RWPE2 (cell line): Measurements from ENCODE around the gene PRODH.
"Not testable (repeated sequence)": the region's sequence is repeated elsewhere in the genome, so short reads cannot be mapped to it uniquely, and the experiment has no call there.

Experiments
- ATAC-seq: fragments of 200-7000 bp; cut with Tn5 transposase; 3 replicates; pipeline ENCODE4 v1.9.1; 2021; ENCODE audit warnings: low read depth
- DNase-seq: peaks from one replicate; pipeline ENCODE4 v3.0.0-alpha.2; 2020; ENCODE audit warnings: low spot score
- H3K27ac ChIP-seq: fragments of 450-650 bp; 2 replicates; pipeline ENCODE4 v1.5.1; 2017; ENCODE audit warnings: mild to moderate bottlenecking; ENCODE audit not compliant: poor library complexity, severe bottlenecking
- H3K27me3 ChIP-seq: fragments of 250-450 bp; sonication (Bioruptor Pico); 2 replicates; pipeline ENCODE4 v1.5.1; 2021; ENCODE audit warnings: mild to moderate bottlenecking, moderate library complexity; ENCODE audit not compliant: insufficient read depth, poor library complexity, severe bottlenecking
- H3K36me3 ChIP-seq: fragments of 250-450 bp; sonication (Bioruptor Pico); 2 replicates; pipeline ENCODE4 v1.5.1; 2020; ENCODE audit warnings: low read depth, mild to moderate bottlenecking, moderate library complexity
- H3K4me1 ChIP-seq: fragments of 250-450 bp; sonication (Bioruptor Pico); 2 replicates; pipeline ENCODE4 v1.5.1; 2021; ENCODE audit warnings: mild to moderate bottlenecking, moderate library complexity; ENCODE audit not compliant: insufficient read depth, poor library complexity, severe bottlenecking
- H3K4me3 ChIP-seq: fragments of 250-450 bp; sonication (Bioruptor Pico); 2 replicates; pipeline ENCODE4 v1.5.1; 2021; ENCODE audit warnings: mild to moderate bottlenecking, moderate library complexity; ENCODE audit not compliant: severe bottlenecking
- H3K9me3 ChIP-seq: fragments of 250-450 bp; sonication (Bioruptor Pico); 2 replicates; pipeline ENCODE4 v1.5.1; 2021; ENCODE audit warnings: mild to moderate bottlenecking, moderate library complexity; ENCODE audit not compliant: severe bottlenecking
- TF ChIP-seq, protein P1 (sequence below): fragments of 450-650 bp; IDR thresholded peaks from one replicate; pipeline ENCODE4 v1.5.1; 2017; ENCODE audit warnings: mild to moderate bottlenecking, moderate library complexity; ENCODE audit not compliant: poor library complexity, severe bottlenecking

Gene PRODH

GRCh38 chr22:18971321-18971751 lies 35.2 kb upstream of the PRODH start:
- no peak for ATAC-seq
- Histone ChIP-seq H3K4me1 (no peaks in the 10 kb centered on the region), H3K9me3 (no peaks in the 10 kb centered on the region), H3K27ac (no peak overlapping the region), H3K36me3 (no peaks in the 10 kb centered on the region), H3K4me3 (peak overlapping the region; percentile 85), H3K27me3 (no peaks in the 10 kb centered on the region)
- no peak for DNase-seq
- TF ChIP-seq, protein P1, sequence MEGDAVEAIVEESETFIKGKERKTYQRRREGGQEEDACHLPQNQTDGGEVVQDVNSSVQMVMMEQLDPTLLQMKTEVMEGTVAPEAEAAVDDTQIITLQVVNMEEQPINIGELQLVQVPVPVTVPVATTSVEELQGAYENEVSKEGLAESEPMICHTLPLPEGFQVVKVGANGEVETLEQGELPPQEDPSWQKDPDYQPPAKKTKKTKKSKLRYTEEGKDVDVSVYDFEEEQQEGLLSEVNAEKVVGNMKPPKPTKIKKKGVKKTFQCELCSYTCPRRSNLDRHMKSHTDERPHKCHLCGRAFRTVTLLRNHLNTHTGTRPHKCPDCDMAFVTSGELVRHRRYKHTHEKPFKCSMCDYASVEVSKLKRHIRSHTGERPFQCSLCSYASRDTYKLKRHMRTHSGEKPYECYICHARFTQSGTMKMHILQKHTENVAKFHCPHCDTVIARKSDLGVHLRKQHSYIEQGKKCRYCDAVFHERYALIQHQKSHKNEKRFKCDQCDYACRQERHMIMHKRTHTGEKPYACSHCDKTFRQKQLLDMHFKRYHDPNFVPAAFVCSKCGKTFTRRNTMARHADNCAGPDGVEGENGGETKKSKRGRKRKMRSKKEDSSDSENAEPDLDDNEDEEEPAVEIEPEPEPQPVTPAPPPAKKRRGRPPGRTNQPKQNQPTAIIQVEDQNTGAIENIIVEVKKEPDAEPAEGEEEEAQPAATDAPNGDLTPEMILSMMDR, result no peak

DNA sequence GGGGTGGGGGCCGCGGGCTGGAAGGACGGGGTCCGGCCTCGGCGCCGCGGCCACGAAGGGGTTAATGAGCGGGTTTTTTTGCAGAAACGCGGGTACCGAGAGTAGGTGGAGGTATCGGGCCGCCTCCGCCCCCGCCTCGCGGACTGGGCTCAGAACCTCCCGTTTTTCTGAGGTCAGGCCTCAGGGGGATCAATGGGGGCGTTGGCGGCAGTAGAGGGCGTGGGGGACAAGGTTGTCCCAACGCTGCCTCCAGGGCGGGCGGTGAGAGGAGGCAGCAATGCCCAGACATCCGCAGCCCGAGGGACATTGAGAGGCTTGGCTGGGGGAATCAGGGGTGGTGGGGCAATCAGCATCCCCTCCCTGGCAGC lies 34.8 kb upstream of the PRODH start:
- no peaks in the 10 kb centered on the region for H3K9me3 ChIP-seq
- no peaks in the 10 kb centered on the region for H3K27me3 ChIP-seq
- DNase-seq, result no peak
- H3K36me3 ChIP-seq, result no peaks in the 10 kb centered on the region
- peak overlapping the region; percentile 85 for H3K4me3 ChIP-seq
- ATAC-seq, result no peak
- H3K27ac ChIP-seq, result no peak overlapping the region
- TF ChIP-seq, protein P1, result no peak
- no peaks in the 10 kb centered on the region for H3K4me1 ChIP-seq

- Histone ChIP-seq H3K4me3 (peak overlapping the region; percentile 85), H3K27me3 (no peaks in the 10 kb centered on the region), H3K27ac (no peak overlapping the region), H3K36me3 (no peaks in the 10 kb centered on the region), H3K4me1 (no peaks in the 10 kb centered on the region), H3K9me3 (no peaks in the 10 kb centered on the region)
- peak; percentile 50 for ATAC-seq
- no peak for DNase-seq
- TF ChIP-seq, protein P1, result no peak
Measured at GRCh38 chr22:18970176-18970947, 34.3 kb upstream of the PRODH start.

- H3K27me3 ChIP-seq, H3K9me3 ChIP-seq, H3K4me1 ChIP-seq, H3K36me3 ChIP-seq, ATAC-seq, H3K4me3 ChIP-seq, H3K27ac ChIP-seq, DNase-seq: not testable (repeated sequence)
Measured at GRCh38 chr22:18969158-18969942, 33.3 kb upstream of the PRODH start.

GRCh38 chr22:18968011-18968749 lies 32.1 kb upstream of the PRODH start:
- ATAC-seq (peak; percentile 40), DNase-seq (no peak)
- Histone ChIP-seq H3K27me3 (no peaks in the 10 kb centered on the region), H3K36me3 (no peaks in the 10 kb centered on the region), H3K4me3 (no peak overlapping the region), H3K27ac (no peak overlapping the region), H3K9me3 (no peaks in the 10 kb centered on the region), H3K4me1 (no peaks in the 10 kb centered on the region)
- TF ChIP-seq, protein P1, result no peak

DNA sequence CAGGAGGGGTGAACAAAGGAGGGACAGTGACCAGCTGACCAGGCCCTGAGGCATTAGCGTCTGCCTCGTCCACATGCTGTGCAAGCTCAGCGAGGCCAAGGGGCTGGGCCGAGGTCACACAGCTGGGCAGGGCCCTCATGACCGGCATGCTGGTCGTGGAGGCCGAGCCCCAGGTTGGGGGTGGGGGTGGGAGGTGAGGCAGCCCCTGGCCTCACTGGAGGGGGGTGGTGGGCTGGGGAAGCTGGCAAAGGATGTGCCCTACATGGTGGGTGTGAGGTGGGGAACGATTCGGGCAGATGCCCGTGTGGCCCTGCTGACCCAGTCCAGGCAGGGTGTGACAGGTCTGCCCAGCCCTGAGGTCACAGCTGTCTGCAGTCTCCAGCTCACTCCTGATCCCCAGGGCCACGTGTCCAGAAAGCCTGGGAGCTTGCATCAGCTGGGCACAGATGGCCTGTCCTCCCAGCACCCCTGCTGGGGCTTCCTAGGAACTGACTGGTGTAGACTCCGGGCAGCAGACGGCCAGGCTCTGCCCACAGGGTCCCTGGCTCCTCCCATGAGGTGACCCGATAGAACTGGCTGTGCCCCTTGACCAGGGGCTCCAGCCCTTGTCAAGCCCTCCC lies 31.4 kb upstream of the PRODH start:
- not testable (repeated sequence) for DNase-seq, H3K4me1 ChIP-seq, H3K4me3 ChIP-seq, H3K36me3 ChIP-seq, H3K27ac ChIP-seq, H3K27me3 ChIP-seq, H3K9me3 ChIP-seq, ATAC-seq
